WTC11 (cell line): ENCODE measurements around the gene NPSR1. TPM values are rescaled to one million over a fixed set of nuclear protein-coding genes. Genes with fewer than 3 reads are reported as not detected.

Source experiments
- ATAC-seq: fragments of 200-7000 bp; cut with Tn5 transposase; 2 replicates; pipeline ENCODE4 v1.10.0; 2021; ENCODE audit warnings: mild to moderate bottlenecking, moderate library complexity
- CTCF ChIA-PET: fragments of 300-600 bp; sonication (Branson Sonifier 250); formaldehyde crosslinking; loops from one replicate; lab custom pipeline; 2021; ENCODE audit warnings: antibody characterized with exemption; lab: Charles Lee
- POLR2A ChIA-PET: fragments of 350-600 bp; sonication (Branson Sonifier 250); formaldehyde crosslinking; loops from one replicate; lab custom pipeline; 2021; ENCODE audit warnings: antibody characterized with exemption; lab: Charles Lee
- DNase-seq: peaks from one replicate; pipeline ENCODE4 v3.0.0; 2021; ENCODE audit warnings: low spot score
- H3K27ac Mint-ChIP-seq: 2 replicates; pipeline ENCODE4 v1.8.0; 2021; ENCODE audit warnings: mixed read lengths
- H3K27me3 Mint-ChIP-seq: 2 replicates; pipeline ENCODE4 v1.8.0; 2021; ENCODE audit warnings: low read depth, mild to moderate bottlenecking, moderate library complexity, mixed read lengths
- H3K36me3 Mint-ChIP-seq: 2 replicates; pipeline ENCODE4 v1.8.0; 2021; ENCODE audit warnings: mixed read lengths
- H3K4me1 Mint-ChIP-seq: 2 replicates; pipeline ENCODE4 v1.8.0; 2022; ENCODE audit warnings: mixed read lengths
- H3K4me3 Mint-ChIP-seq: 2 replicates; pipeline ENCODE4 v1.8.0; 2021; ENCODE audit warnings: mild to moderate bottlenecking, moderate library complexity, mixed read lengths
- H3K9me3 Mint-ChIP-seq: 2 replicates; pipeline ENCODE4 v1.8.0; 2021; ENCODE audit warnings: mixed read lengths
- EMX1 ChIP-seq: fragments of 250-450 bp; sonication (Bioruptor Pico); IDR thresholded peaks from 2 replicates; pipeline ENCODE4 v1.8.0; 2021; ENCODE audit warnings: mild to moderate bottlenecking
- FOXK1 ChIP-seq: sonication (generic); formaldehyde crosslinking; IDR thresholded peaks from 2 replicates; pipeline ENCODE4 v1.8.0; 2022; ENCODE audit warnings: mild to moderate bottlenecking, moderate library complexity, missing genetic modification reagents
- FOXP1 ChIP-seq: sonication (generic); formaldehyde crosslinking; IDR thresholded peaks from 2 replicates; pipeline ENCODE4 v1.8.0; 2022; ENCODE audit warnings: missing genetic modification reagents, mild to moderate bottlenecking, moderate library complexity, borderline replicate concordance
- HMGA2 ChIP-seq: fragments of 250-450 bp; sonication (Bioruptor Pico); IDR thresholded peaks from 2 replicates; pipeline ENCODE4 v1.4.0; 2021; ENCODE audit warnings: mild to moderate bottlenecking, moderate library complexity
- JUN ChIP-seq: sonication (generic); formaldehyde crosslinking; IDR thresholded peaks from 2 replicates; pipeline ENCODE4 v1.8.0; 2023; ENCODE audit warnings: mild to moderate bottlenecking, missing genetic modification reagents
- KAT7 ChIP-seq: sonication (generic); formaldehyde crosslinking; IDR thresholded peaks from 2 replicates; pipeline ENCODE4 v1.8.1; 2023; ENCODE audit warnings: missing genetic modification reagents, mild to moderate bottlenecking, borderline replicate concordance
- NR1H2 ChIP-seq: sonication (generic); formaldehyde crosslinking; IDR thresholded peaks from 2 replicates; pipeline ENCODE4 v1.9.0; 2021; ENCODE audit warnings: mild to moderate bottlenecking, moderate library complexity, missing genetic modification reagents
- OVOL2 ChIP-seq: fragments of 250-450 bp; sonication (Bioruptor Pico); IDR thresholded peaks from 2 replicates; pipeline ENCODE4 v1.9.0; 2021; ENCODE audit warnings: mild to moderate bottlenecking, borderline replicate concordance
- TP53 ChIP-seq: sonication (generic); formaldehyde crosslinking; IDR thresholded peaks from 2 replicates; pipeline ENCODE4 v1.8.1; 2023; ENCODE audit warnings: mild to moderate bottlenecking, missing genetic modification reagents
- ZNF138 ChIP-seq: sonication (generic); formaldehyde crosslinking; conservative IDR thresholded peaks from 2 replicates; pipeline ENCODE4 v1.8.1; 2022; ENCODE audit warnings: mild to moderate bottlenecking, moderate library complexity, missing genetic modification reagents
- ZNF396 ChIP-seq: fragments of 250-450 bp; sonication (Bioruptor Pico); IDR thresholded peaks from 2 replicates; pipeline ENCODE4 v1.8.0; 2021; ENCODE audit warnings: mild to moderate bottlenecking, moderate library complexity, borderline replicate concordance
- ZNF423 ChIP-seq: fragments of 250-450 bp; sonication (Bioruptor Pico); IDR thresholded peaks from 2 replicates; pipeline ENCODE4 v2.1.2; 2022; ENCODE audit warnings: mild to moderate bottlenecking, moderate library complexity
- total RNA-seq: library from RNA; stranded (reverse); gene quantifications from 3 replicates; pipeline ENCODE4 v1.2.3, GENCODE V29; 2021
- TF ChIP-seq, protein P1 (sequence below): sonication (generic); formaldehyde crosslinking; IDR thresholded peaks from 2 replicates; pipeline ENCODE4 v1.8.0; 2022; ENCODE audit warnings: mild to moderate bottlenecking, missing genetic modification reagents
- TF ChIP-seq, protein P2 (sequence below): fragments of 250-450 bp; sonication (Bioruptor Pico); IDR thresholded peaks from 2 replicates; pipeline ENCODE4 v2.1.2; 2022; ENCODE audit warnings: mild to moderate bottlenecking, moderate library complexity
- TF ChIP-seq, protein P3 (sequence below): sonication (generic); formaldehyde crosslinking; IDR thresholded peaks from 2 replicates; pipeline ENCODE4 v1.8.0; 2022; ENCODE audit warnings: mild to moderate bottlenecking, missing genetic modification reagents
- TF ChIP-seq, protein P4 (sequence below): sonication (generic); formaldehyde crosslinking; conservative IDR thresholded peaks from 2 replicates; pipeline ENCODE4 v1.8.1; 2023; ENCODE audit warnings: mild to moderate bottlenecking, low read depth, missing genetic modification reagents, moderate library complexity
- TF ChIP-seq, protein P5 (sequence below): sonication (generic); formaldehyde crosslinking; IDR thresholded peaks from 2 replicates; pipeline ENCODE4 v1.8.1; 2023; ENCODE audit warnings: mild to moderate bottlenecking, missing genetic modification reagents, moderate library complexity
- TF ChIP-seq, protein P6 (sequence below): sonication (generic); formaldehyde crosslinking; IDR thresholded peaks from 2 replicates; pipeline ENCODE4 v1.8.1; 2022; ENCODE audit warnings: low read depth, mild to moderate bottlenecking, moderate library complexity, missing genetic modification reagents, borderline replicate concordance
- TF ChIP-seq, protein P7 (sequence below): sonication (generic); formaldehyde crosslinking; IDR thresholded peaks from 2 replicates; pipeline ENCODE4 v1.8.0; 2022; ENCODE audit warnings: mild to moderate bottlenecking, missing genetic modification reagents
- TF ChIP-seq, protein P8 (sequence below): fragments of 250-450 bp; sonication (Bioruptor Pico); IDR thresholded peaks from 2 replicates; pipeline ENCODE4 v1.9.0; 2021; ENCODE audit warnings: mild to moderate bottlenecking
- TF ChIP-seq, protein P9 (sequence below): sonication (generic); formaldehyde crosslinking; IDR thresholded peaks from 2 replicates; pipeline ENCODE4 v1.8.1; 2023; ENCODE audit warnings: mild to moderate bottlenecking, missing genetic modification reagents

The NPSR1 gene
- total RNA-seq, 1 experiment from 2014 or later, result not detected

DNA sequence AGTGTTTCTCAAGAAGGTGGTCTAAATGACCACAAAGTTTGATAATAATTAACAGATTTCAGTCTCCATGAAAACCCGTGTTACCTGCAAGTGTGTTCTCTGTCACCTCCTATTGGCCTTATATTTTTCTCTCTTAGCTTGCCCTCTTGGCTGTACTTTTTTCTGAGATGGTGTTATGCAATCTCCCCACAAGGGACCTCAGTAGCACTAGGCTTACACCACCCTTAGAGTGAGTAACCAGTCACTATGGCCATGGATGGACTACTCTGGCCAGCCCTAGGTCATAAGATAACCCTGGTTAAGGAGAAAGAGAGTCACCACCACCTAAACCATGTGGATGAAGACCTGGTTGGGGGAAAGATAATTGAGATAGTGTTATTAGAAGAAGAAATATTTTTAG is 76.8 kb downstream of the NPSR1 start:
- DNase-seq (no peak), ATAC-seq (peak; percentile 52; the same call in 1 of the 2 replicates)
- H3K36me3 Mint-ChIP-seq, result no peaks in the 10 kb centered on the region
- no peak for TF ChIP-seq ZNF396 (CRISPR knock-in tag)
- no peak for TF ChIP-seq OVOL2 (CRISPR knock-in tag)
- TF ChIP-seq KAT7 (CRISPR knock-in tag), result no peak
- TF ChIP-seq, protein P1, sequence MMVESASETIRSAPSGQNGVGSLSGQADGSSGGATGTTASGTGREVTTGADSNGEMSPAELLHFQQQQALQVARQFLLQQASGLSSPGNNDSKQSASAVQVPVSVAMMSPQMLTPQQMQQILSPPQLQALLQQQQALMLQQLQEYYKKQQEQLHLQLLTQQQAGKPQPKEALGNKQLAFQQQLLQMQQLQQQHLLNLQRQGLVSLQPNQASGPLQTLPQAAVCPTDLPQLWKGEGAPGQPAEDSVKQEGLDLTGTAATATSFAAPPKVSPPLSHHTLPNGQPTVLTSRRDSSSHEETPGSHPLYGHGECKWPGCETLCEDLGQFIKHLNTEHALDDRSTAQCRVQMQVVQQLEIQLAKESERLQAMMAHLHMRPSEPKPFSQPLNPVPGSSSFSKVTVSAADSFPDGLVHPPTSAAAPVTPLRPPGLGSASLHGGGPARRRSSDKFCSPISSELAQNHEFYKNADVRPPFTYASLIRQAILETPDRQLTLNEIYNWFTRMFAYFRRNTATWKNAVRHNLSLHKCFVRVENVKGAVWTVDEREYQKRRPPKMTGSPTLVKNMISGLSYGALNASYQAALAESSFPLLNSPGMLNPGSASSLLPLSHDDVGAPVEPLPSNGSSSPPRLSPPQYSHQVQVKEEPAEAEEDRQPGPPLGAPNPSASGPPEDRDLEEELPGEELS (CRISPR knock-in tag), result no peak
- TF ChIP-seq, protein P2, sequence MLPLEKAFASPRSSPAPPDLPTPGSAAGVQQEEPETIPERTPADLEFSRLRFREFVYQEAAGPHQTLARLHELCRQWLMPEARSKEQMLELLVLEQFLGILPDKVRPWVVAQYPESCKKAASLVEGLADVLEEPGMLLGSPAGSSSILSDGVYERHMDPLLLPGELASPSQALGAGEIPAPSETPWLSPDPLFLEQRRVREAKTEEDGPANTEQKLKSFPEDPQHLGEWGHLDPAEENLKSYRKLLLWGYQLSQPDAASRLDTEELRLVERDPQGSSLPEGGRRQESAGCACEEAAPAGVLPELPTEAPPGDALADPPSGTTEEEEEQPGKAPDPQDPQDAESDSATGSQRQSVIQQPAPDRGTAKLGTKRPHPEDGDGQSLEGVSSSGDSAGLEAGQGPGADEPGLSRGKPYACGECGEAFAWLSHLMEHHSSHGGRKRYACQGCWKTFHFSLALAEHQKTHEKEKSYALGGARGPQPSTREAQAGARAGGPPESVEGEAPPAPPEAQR (CRISPR knock-in tag), result no peak
- no peak for TF ChIP-seq JUN
- no peak for TF ChIP-seq HMGA2 (CRISPR knock-in tag)
- TF ChIP-seq, protein P3, sequence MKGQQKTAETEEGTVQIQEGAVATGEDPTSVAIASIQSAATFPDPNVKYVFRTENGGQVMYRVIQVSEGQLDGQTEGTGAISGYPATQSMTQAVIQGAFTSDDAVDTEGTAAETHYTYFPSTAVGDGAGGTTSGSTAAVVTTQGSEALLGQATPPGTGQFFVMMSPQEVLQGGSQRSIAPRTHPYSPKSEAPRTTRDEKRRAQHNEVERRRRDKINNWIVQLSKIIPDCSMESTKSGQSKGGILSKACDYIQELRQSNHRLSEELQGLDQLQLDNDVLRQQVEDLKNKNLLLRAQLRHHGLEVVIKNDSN (CRISPR knock-in tag), result no peak
- TF ChIP-seq, protein P4, sequence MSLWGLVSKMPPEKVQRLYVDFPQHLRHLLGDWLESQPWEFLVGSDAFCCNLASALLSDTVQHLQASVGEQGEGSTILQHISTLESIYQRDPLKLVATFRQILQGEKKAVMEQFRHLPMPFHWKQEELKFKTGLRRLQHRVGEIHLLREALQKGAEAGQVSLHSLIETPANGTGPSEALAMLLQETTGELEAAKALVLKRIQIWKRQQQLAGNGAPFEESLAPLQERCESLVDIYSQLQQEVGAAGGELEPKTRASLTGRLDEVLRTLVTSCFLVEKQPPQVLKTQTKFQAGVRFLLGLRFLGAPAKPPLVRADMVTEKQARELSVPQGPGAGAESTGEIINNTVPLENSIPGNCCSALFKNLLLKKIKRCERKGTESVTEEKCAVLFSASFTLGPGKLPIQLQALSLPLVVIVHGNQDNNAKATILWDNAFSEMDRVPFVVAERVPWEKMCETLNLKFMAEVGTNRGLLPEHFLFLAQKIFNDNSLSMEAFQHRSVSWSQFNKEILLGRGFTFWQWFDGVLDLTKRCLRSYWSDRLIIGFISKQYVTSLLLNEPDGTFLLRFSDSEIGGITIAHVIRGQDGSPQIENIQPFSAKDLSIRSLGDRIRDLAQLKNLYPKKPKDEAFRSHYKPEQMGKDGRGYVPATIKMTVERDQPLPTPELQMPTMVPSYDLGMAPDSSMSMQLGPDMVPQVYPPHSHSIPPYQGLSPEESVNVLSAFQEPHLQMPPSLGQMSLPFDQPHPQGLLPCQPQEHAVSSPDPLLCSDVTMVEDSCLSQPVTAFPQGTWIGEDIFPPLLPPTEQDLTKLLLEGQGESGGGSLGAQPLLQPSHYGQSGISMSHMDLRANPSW, result no peak
- TF ChIP-seq, protein P5, sequence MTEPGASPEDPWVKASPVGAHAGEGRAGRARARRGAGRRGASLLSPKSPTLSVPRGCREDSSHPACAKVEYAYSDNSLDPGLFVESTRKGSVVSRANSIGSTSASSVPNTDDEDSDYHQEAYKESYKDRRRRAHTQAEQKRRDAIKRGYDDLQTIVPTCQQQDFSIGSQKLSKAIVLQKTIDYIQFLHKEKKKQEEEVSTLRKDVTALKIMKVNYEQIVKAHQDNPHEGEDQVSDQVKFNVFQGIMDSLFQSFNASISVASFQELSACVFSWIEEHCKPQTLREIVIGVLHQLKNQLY (CRISPR knock-in tag), result no peak
- TF ChIP-seq, protein P6, sequence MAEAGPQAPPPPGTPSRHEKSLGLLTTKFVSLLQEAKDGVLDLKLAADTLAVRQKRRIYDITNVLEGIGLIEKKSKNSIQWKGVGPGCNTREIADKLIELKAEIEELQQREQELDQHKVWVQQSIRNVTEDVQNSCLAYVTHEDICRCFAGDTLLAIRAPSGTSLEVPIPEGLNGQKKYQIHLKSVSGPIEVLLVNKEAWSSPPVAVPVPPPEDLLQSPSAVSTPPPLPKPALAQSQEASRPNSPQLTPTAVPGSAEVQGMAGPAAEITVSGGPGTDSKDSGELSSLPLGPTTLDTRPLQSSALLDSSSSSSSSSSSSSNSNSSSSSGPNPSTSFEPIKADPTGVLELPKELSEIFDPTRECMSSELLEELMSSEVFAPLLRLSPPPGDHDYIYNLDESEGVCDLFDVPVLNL (CRISPR knock-in tag), result no peak
- TF ChIP-seq EMX1 (CRISPR knock-in tag), result no peak
- TF ChIP-seq FOXK1 (CRISPR knock-in tag), result no peak
- TF ChIP-seq, protein P7, sequence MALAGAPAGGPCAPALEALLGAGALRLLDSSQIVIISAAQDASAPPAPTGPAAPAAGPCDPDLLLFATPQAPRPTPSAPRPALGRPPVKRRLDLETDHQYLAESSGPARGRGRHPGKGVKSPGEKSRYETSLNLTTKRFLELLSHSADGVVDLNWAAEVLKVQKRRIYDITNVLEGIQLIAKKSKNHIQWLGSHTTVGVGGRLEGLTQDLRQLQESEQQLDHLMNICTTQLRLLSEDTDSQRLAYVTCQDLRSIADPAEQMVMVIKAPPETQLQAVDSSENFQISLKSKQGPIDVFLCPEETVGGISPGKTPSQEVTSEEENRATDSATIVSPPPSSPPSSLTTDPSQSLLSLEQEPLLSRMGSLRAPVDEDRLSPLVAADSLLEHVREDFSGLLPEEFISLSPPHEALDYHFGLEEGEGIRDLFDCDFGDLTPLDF (CRISPR knock-in tag), result no peak
- TF ChIP-seq ZNF138, result no peak
- TF ChIP-seq, all 79 proteins: peak for 0
- H3K27me3 Mint-ChIP-seq, result no peaks in the 10 kb centered on the region
- no peaks in the 10 kb centered on the region for H3K9me3 Mint-ChIP-seq
- ChIA-PET POLR2A (no interaction called here), CTCF (no interaction called here)
- no peaks in the 10 kb centered on the region for H3K4me1 Mint-ChIP-seq
- H3K27ac Mint-ChIP-seq, result no peak overlapping the region
- no peak overlapping the region for H3K4me3 Mint-ChIP-seq

DNA sequence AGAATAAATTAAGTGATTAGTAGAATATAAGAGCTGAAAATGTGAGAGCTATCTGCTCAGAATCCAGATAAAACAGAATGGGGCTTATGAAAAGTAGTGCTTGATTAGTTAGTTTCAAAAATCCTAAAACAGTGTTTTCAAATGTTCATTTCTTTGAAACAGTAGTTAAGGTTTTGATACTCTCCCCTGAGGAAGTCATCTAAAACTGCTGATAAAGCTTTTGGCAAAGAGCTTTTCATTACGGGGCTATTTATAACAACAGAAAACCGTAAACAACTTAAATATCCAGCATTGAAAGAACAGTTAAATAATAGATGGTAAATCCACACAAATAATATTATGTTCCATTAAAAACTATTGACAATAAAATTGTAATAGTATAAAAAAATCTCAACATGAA is 77.5 kb downstream of the NPSR1 start:
- no peak overlapping the region for H3K27ac Mint-ChIP-seq
- ChIA-PET CTCF (interaction anchor here (1.4 kb wide), 1 partner anchor 415 kb away, joined by 3 read pairs; no protein-coding TSS in a partner anchor), POLR2A (no interaction called here)
- H3K9me3 Mint-ChIP-seq, result no peaks in the 10 kb centered on the region
- no peak for DNase-seq
- H3K4me1 Mint-ChIP-seq, result no peaks in the 10 kb centered on the region
- no peaks in the 10 kb centered on the region for H3K36me3 Mint-ChIP-seq
- H3K27me3 Mint-ChIP-seq, result no peaks in the 10 kb centered on the region
- no peak overlapping the region for H3K4me3 Mint-ChIP-seq
- no peak for ATAC-seq
- TF ChIP-seq, protein P8, sequence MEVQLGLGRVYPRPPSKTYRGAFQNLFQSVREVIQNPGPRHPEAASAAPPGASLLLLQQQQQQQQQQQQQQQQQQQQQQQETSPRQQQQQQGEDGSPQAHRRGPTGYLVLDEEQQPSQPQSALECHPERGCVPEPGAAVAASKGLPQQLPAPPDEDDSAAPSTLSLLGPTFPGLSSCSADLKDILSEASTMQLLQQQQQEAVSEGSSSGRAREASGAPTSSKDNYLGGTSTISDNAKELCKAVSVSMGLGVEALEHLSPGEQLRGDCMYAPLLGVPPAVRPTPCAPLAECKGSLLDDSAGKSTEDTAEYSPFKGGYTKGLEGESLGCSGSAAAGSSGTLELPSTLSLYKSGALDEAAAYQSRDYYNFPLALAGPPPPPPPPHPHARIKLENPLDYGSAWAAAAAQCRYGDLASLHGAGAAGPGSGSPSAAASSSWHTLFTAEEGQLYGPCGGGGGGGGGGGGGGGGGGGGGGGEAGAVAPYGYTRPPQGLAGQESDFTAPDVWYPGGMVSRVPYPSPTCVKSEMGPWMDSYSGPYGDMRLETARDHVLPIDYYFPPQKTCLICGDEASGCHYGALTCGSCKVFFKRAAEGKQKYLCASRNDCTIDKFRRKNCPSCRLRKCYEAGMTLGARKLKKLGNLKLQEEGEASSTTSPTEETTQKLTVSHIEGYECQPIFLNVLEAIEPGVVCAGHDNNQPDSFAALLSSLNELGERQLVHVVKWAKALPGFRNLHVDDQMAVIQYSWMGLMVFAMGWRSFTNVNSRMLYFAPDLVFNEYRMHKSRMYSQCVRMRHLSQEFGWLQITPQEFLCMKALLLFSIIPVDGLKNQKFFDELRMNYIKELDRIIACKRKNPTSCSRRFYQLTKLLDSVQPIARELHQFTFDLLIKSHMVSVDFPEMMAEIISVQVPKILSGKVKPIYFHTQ (CRISPR knock-in tag), result no peak
- no peak for TF ChIP-seq NR1H2 (CRISPR knock-in tag)
- TF ChIP-seq, protein P9, sequence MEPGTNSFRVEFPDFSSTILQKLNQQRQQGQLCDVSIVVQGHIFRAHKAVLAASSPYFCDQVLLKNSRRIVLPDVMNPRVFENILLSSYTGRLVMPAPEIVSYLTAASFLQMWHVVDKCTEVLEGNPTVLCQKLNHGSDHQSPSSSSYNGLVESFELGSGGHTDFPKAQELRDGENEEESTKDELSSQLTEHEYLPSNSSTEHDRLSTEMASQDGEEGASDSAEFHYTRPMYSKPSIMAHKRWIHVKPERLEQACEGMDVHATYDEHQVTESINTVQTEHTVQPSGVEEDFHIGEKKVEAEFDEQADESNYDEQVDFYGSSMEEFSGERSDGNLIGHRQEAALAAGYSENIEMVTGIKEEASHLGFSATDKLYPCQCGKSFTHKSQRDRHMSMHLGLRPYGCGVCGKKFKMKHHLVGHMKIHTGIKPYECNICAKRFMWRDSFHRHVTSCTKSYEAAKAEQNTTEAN (CRISPR knock-in tag), result no peak
- TF ChIP-seq FOXP1 (CRISPR knock-in tag), result no peak
- TF ChIP-seq TP53 (CRISPR knock-in tag), result no peak
- no peak for TF ChIP-seq ZNF423 (CRISPR knock-in tag)
